Tibial nerve (tissue), 4 donors: ENCODE measurements around the gene CAMK2B. TPM values are rescaled to one million over a fixed set of nuclear protein-coding genes. Genes with fewer than 3 reads are reported as not detected.

Experiments
- DNase-seq, 2 donors: peaks; one replicate each; pipeline ENCODE4 v3.0.0-alpha.2; 2019; ENCODE audit warnings: low spot score in 2 of 2
- H3K27ac ChIP-seq, 4 donors: fragments of 200-600 bp; sonication (generic) in 3 of 4; one replicate each; pipeline ENCODE4 v1.5.1; 2017 to 2019; ENCODE audit warnings: mild to moderate bottlenecking in 1 of 4
- H3K27me3 ChIP-seq, 2 donors: fragments of 200-600 bp; sonication (generic) in 1 of 2; one replicate each; pipeline versions ENCODE4 v1.5.1 to v1.6.0; 2017 to 2019
- H3K36me3 ChIP-seq, 3 donors: fragments of 200-600 bp; sonication (generic); one replicate each; pipeline ENCODE4 v1.5.1; 2018 to 2019
- H3K4me1 ChIP-seq, 4 donors: fragments of 200-600 bp; sonication (generic) in 3 of 4; one replicate each; pipeline ENCODE4 v1.5.1; 2017 to 2019
- H3K4me3 ChIP-seq, 4 donors: fragments of 200-600 bp; sonication (generic) in 3 of 4; one replicate each; pipeline ENCODE4 v1.5.1; 2017 to 2019; ENCODE audit warnings: mild to moderate bottlenecking in 1 of 4, moderate library complexity in 1 of 4
- H3K9me3 ChIP-seq, 4 donors: fragments of 200-600 bp; sonication (generic) in 3 of 4; one replicate each; pipeline ENCODE4 v1.5.1; 2017 to 2019
- EP300 ChIP-seq, 2 donors: sonication (generic); formaldehyde crosslinking; IDR thresholded peaks; one replicate each; pipeline ENCODE4 v1.6.1; 2017; ENCODE audit warnings: antibody characterized with exemption in 2 of 2, mild to moderate bottlenecking in 1 of 2
- POLR2A ChIP-seq, 2 donors: fragments of 450-650 bp; IDR thresholded peaks; one replicate each; pipeline ENCODE4 v1.6.1; 2017; ENCODE audit warnings: antibody characterized with exemption in 2 of 2, mild to moderate bottlenecking in 2 of 2, moderate library complexity in 2 of 2
- WGBS, 2 donors: methylation state at CpG; one replicate each; pipeline ENCODE4 v1.1.5; 2018; 5-methylcytosine and 5-hydroxymethylcytosine counted together
- total RNA-seq, 4 donors: library from RNA; depleted of rRNA; stranded (reverse); fragments of >200 nt; gene quantifications; one replicate each; pipeline ENCODE4 v1.1.0, GENCODE V29; 2016
- TF ChIP-seq, protein P1 (sequence below), 5 experiments: fragments of 200-600 bp in 3 of 5; fragments of 450-650 bp in 2 of 5; sonication (generic) in 3 of 5; IDR thresholded peaks; one replicate each; pipeline ENCODE4 v1.5.1; 2016 to 2019; ENCODE audit warnings: antibody characterized with exemption in 5 of 5, mild to moderate bottlenecking in 3 of 5, moderate library complexity in 2 of 5

CAMK2B gene
- total RNA-seq, 4 donors from 2014 or later: 9.0 to 14.7 (median 10.9) TPM

DNA sequence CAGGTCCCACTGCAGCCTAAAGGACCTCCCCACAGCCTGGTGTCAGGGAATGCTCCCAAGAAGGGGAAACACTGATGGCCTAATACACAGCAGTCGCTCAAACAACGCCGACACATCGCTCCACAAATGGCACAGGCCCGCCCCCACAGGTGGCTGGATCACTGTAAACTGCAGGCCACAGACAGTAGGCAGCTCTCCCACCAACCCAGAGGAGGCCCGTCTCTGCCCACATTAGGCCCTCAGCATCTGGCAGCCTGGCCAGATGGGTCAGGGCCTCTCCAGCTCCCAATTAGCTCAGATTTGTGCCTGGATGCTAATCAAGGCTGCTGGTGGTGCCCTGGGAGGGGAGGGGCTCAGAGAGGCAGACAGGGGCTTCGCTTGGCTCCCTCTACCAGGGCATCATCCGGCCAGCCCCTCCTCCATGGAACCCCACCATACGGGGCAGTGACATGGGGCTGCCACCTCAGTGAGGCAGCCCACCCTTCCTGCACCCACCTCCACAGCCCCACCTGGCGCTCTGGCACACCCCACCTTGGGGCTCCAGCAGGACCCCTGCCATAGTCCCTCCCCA is 42.7 kb downstream of the CAMK2B start:
- Histone ChIP-seq H3K36me3 (no peaks in the 10 kb centered on the region), H3K27ac (peak overlapping the region in 3 of 4 donors; percentile 3 to 80 (median 32)), H3K4me1 (peaks cover 0 to 6% (median 0%) of the 10 kb centered on the region in 4 donors), H3K27me3 (no peaks in the 10 kb centered on the region), H3K4me3 (no peak overlapping the region), H3K9me3 (no peaks in the 10 kb centered on the region)
- WGBS, 2 donors: 56 to 91% methylated on average over 8 to 9 of the region's 10 CpGs
- TF ChIP-seq POLR2A (IDR thresholded peaks at IDR 0.05) (no peak), EP300 (IDR thresholded peaks at IDR 0.05) (no peak)
- TF ChIP-seq, protein P1, sequence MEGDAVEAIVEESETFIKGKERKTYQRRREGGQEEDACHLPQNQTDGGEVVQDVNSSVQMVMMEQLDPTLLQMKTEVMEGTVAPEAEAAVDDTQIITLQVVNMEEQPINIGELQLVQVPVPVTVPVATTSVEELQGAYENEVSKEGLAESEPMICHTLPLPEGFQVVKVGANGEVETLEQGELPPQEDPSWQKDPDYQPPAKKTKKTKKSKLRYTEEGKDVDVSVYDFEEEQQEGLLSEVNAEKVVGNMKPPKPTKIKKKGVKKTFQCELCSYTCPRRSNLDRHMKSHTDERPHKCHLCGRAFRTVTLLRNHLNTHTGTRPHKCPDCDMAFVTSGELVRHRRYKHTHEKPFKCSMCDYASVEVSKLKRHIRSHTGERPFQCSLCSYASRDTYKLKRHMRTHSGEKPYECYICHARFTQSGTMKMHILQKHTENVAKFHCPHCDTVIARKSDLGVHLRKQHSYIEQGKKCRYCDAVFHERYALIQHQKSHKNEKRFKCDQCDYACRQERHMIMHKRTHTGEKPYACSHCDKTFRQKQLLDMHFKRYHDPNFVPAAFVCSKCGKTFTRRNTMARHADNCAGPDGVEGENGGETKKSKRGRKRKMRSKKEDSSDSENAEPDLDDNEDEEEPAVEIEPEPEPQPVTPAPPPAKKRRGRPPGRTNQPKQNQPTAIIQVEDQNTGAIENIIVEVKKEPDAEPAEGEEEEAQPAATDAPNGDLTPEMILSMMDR (IDR thresholded peaks at IDR 0.05): no peak
- peak in 1 of 2 donors; percentile 5 for DNase-seq

DNA sequence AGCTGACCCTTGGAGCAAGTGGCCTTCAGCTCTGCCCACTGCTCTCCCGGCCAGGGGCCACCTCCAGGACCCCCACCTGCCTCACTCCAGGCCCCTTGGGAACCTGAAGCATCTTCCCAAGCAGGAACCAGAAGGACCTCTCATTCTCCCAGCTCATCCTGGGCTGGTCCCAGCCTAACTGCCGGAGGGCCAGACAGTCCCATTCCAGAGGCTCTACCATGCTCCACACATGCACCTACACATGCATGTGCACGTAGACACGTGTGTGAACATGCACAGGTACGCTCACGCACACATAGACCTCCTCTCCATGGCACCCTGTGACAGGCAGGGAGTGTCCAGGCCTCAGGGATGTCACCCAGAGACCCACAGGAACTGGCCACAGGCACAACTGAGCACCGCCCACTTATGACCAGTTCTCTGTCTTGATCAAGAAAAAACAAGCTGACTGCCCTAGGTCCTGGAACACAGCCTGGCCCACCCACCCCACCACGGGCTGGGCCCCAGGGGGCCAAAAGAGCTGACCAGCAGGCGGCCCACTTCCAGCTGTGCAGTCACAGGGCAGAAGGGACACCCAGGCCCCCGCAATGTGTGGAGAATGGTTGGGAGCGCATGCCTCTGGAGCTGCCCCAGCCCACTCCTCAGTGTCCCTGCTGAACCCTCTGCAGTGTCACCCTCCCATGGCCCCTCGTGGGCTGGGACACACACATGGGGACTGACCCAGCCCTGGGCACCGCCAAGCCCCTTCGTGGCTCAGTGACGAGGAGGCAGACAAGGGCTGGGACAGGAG is 43.4 kb downstream of the CAMK2B start:
- no peak for TF ChIP-seq POLR2A (IDR thresholded peaks at IDR 0.05)
- peak in 1 of 2 donors; percentile 71 for TF ChIP-seq EP300 (IDR thresholded peaks at IDR 0.05)
- TF ChIP-seq, protein P1 (IDR thresholded peaks at IDR 0.05): no peak
- H3K27me3 ChIP-seq: no peaks in the 10 kb centered on the region
- no peaks in the 10 kb centered on the region for H3K36me3 ChIP-seq
- no peak overlapping the region for H3K4me3 ChIP-seq
- DNase-seq: peak in 1 of 2 donors; percentile 7
- H3K4me1 ChIP-seq: peaks cover 0 to 13% (median 0%) of the 10 kb centered on the region in 4 donors
- peak overlapping the region in 2 of 4 donors; percentile 70 to 80 for H3K27ac ChIP-seq
- 55 to 75% methylated on average over 8 to 14 of the region's 15 CpGs for WGBS, 2 donors
- no peaks in the 10 kb centered on the region for H3K9me3 ChIP-seq

DNA sequence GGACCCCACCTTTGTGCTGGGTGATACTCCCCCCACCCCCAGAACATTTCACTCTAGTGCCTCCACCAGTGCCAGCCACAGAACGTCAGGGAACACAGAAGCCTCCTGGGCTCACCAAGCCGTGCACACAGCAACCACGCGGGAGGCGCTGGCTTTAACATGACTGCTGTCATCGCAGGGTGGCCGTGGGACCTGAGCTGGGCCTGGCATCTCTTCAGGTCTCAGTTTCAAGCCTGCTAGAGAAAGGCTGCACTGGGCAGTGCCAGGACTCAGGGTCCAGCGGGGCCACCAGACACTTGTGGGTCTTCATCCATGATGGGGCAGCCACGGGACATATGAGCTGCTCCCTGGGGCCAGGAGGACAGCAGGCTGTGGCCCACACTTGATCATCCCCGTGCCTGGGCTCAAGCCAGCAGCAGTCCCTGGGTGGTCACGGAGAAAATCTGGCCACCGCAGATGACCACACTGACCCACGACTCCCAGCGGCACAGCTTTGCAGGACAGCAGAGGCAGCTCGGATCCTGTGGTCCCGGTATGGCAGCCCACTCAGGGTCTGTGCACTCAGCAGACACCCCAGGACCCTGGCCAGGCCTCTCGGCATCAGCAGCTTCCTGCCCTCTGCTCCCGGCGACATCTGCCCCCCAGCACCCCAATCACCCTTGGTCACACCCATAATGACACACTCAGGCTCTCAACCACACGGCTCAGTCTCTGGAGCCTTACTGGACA is 44.2 kb downstream of the CAMK2B start:
- H3K27me3 ChIP-seq: no peaks in the 10 kb centered on the region
- no peaks in the 10 kb centered on the region for H3K9me3 ChIP-seq
- no peak overlapping the region for H3K4me3 ChIP-seq
- peak overlapping the region in 2 of 4 donors; percentile 70 to 80 for H3K27ac ChIP-seq
- peaks cover 0 to 21% (median 0%) of the 10 kb centered on the region in 4 donors for H3K4me1 ChIP-seq
- no peaks in the 10 kb centered on the region for H3K36me3 ChIP-seq
- TF ChIP-seq, protein P1 (IDR thresholded peaks at IDR 0.05): no peak
- TF ChIP-seq POLR2A (IDR thresholded peaks at IDR 0.05): no peak
- peak in 1 of 2 donors; percentile 3 for DNase-seq
- 68 to 75% methylated on average over 10 to 13 of the region's 20 CpGs for WGBS, 2 donors

DNA sequence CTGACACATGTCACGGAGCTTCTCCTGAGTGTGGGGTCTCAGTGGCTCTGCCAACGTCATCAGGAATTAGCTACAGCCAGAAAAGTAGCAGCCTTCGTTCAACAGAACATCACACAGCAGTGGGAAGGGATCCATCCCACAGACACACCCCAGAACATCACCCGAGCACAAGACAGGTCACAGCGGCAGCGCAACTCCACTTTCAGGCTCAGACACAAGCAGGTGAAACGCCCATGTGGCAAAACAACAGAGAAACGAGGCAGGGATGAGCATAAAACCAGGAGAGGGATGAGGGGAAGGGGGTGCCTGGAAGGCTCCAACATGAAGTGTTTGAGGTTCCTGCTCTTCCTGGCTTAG is 44.8 kb downstream of the CAMK2B start:
- Histone ChIP-seq H3K9me3 (no peaks in the 10 kb centered on the region), H3K4me1 (peaks cover 0 to 27% (median 4%) of the 10 kb centered on the region in 4 donors), H3K27me3 (no peaks in the 10 kb centered on the region), H3K36me3 (no peaks in the 10 kb centered on the region), H3K4me3 (no peak overlapping the region), H3K27ac (peak overlapping the region in 2 of 4 donors; percentile 70 to 80)
- DNase-seq: peak in 1 of 2 donors; percentile 3
- WGBS, 2 donors: 53 to 58% methylated on average over 8 of the region's 8 CpGs
- TF ChIP-seq, protein P1 (IDR thresholded peaks at IDR 0.05): no peak
- no peak for TF ChIP-seq EP300 (IDR thresholded peaks at IDR 0.05)
- no peak for TF ChIP-seq POLR2A (IDR thresholded peaks at IDR 0.05)
